ENCODE data around the gene NFIB. TPM values are rescaled to one million over a fixed set of nuclear protein-coding genes. Genes with fewer than 3 reads are reported as not detected.

The NFIB gene
- polyA plus RNA-seq, 1 donor (not counting 4 experiments of a cell fraction or from before 2014, with no cell fraction given), result 8.9 TPM

DNA sequence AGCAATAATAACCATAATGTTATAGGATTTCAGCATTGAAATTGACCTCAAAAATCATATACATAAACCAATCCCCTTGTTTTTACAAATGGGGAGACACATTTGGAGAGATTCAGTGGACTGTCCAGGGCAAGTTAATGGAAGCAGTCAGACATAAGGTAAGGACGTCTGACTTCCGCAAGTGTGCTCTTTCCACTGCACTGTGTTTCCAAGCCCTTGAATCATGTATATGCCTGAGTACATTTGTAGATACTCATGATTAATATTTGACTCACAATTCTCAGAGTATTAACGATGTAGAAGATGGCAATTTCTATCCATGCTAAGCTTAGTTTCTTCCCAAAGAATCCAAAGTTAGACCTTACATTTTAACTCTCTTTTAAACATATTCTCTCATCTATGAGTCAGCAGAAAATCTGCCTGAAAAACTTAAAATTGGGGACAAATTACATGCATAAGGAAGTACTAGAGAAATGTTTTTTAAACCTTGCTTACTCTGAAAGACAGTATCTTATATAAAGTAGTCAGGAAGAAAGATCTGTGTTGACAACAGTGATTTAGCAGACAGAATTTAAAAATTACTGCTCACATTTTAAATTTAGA is 165.3 kb downstream of the NFIB start:
- Histone ChIP-seq H3K4me2 (ENCODE audit: control insufficient read depth, extremely low read depth, insufficient read depth, low read depth, low read length) (peak overlapping the region; percentile 13), H3K4me3 (ENCODE audit: control insufficient read depth in 2 of 3, extremely low read depth in 1 of 3, insufficient read depth in 2 of 3, low read depth in 1 of 3, low read length in 3 of 3) (no peak overlapping the region), H3K9me3 (ENCODE audit: control insufficient read depth, low read depth, low read length) (no peaks in the 10 kb centered on the region), H3K79me2 (ENCODE audit: control insufficient read depth, insufficient read depth, low read length) (peaks cover 1% of the 10 kb centered on the region), H3K4me1 (ENCODE audit: control insufficient read depth, extremely low read depth, insufficient read depth, low read length) (peaks cover 3% of the 10 kb centered on the region), H3K9ac (ENCODE audit: control insufficient read depth, extremely low read depth, insufficient read depth, low read length) (no peak overlapping the region), H4K20me1 (ENCODE audit: control insufficient read depth, extremely low read depth, insufficient read depth, low read length) (no peaks in the 10 kb centered on the region), H3K27ac (ENCODE audit: control insufficient read depth, insufficient read depth, low read length) (peak overlapping the region; percentile 25), H3K9me1 (ENCODE audit: control insufficient read depth, extremely low read depth, insufficient read depth, low read length) (peaks cover 3% of the 10 kb centered on the region), H2AFZ (ENCODE audit: control insufficient read depth, low read length) (no peak overlapping the region), H3K27me3 (ENCODE audit: control insufficient read depth, extremely low read depth, insufficient read depth, low read length) (no peaks in the 10 kb centered on the region), H3K36me3 (ENCODE audit: control insufficient read depth in 2 of 2, extremely low read depth in 1 of 2, insufficient read depth in 2 of 2, low read length in 2 of 2) (no peaks in the 10 kb centered on the region)
- TF ChIP-seq EZH2 (IDR thresholded peaks at IDR 0.05; ENCODE audit: low read length), result no peak
- TF ChIP-seq, protein P1, sequence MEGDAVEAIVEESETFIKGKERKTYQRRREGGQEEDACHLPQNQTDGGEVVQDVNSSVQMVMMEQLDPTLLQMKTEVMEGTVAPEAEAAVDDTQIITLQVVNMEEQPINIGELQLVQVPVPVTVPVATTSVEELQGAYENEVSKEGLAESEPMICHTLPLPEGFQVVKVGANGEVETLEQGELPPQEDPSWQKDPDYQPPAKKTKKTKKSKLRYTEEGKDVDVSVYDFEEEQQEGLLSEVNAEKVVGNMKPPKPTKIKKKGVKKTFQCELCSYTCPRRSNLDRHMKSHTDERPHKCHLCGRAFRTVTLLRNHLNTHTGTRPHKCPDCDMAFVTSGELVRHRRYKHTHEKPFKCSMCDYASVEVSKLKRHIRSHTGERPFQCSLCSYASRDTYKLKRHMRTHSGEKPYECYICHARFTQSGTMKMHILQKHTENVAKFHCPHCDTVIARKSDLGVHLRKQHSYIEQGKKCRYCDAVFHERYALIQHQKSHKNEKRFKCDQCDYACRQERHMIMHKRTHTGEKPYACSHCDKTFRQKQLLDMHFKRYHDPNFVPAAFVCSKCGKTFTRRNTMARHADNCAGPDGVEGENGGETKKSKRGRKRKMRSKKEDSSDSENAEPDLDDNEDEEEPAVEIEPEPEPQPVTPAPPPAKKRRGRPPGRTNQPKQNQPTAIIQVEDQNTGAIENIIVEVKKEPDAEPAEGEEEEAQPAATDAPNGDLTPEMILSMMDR (optimal IDR thresholded peaks at IDR 0.05 in 1 of 3, IDR thresholded peaks at IDR 0.05 in 1 of 3, conservative IDR thresholded peaks at IDR 0.05 in 1 of 3; ENCODE audit: extremely low read depth in 1 of 3, insufficient read depth in 2 of 3, low read length in 3 of 3), result no peak
- dilution Hi-C loops (cut with MboI; ENCODE audit: extremely low pct_ligation_motif_present, low sequenced_read_pairs), result no loop called here
- peak; percentile 57 for FAIRE-seq
- DNase-seq (ENCODE audit: low read depth, low spot score), result no peak

DNA sequence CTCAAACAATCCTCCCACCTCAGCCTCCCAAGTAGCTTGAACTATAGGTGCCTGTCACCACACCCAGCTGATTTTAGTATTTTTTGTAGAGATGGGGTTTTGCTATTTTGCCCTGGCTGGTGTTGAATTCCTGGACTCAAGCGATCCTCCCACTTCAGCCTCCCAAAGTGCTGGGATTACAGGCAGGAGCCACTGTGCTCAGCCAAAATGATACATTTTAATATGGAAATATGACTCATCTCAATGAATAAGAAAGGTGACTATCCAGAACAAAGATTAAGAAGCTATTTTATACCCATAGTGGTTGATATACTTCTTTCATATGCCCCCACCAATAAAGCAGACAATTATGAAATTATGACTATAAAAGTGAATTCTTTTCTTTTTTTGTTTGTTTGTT is 166.2 kb downstream of the NFIB start:
- H3K9ac ChIP-seq (ENCODE audit: control insufficient read depth, extremely low read depth, insufficient read depth, low read length), result no peak overlapping the region
- H3K36me3 ChIP-seq (ENCODE audit: control insufficient read depth in 2 of 2, extremely low read depth in 1 of 2, insufficient read depth in 2 of 2, low read length in 2 of 2), result no peaks in the 10 kb centered on the region
- no peaks in the 10 kb centered on the region for H4K20me1 ChIP-seq (ENCODE audit: control insufficient read depth, extremely low read depth, insufficient read depth, low read length)
- no peak overlapping the region for H3K4me2 ChIP-seq (ENCODE audit: control insufficient read depth, extremely low read depth, insufficient read depth, low read depth, low read length)
- no peak for TF ChIP-seq EZH2 (IDR thresholded peaks at IDR 0.05; ENCODE audit: low read length)
- TF ChIP-seq, protein P1 (optimal IDR thresholded peaks at IDR 0.05 in 1 of 3, IDR thresholded peaks at IDR 0.05 in 1 of 3, conservative IDR thresholded peaks at IDR 0.05 in 1 of 3; ENCODE audit: extremely low read depth in 1 of 3, insufficient read depth in 2 of 3, low read length in 3 of 3), result no peak
- peaks cover 3% of the 10 kb centered on the region for H3K4me1 ChIP-seq (ENCODE audit: control insufficient read depth, extremely low read depth, insufficient read depth, low read length)
- no peak overlapping the region for H3K27ac ChIP-seq (ENCODE audit: control insufficient read depth, insufficient read depth, low read length)
- H3K9me1 ChIP-seq (ENCODE audit: control insufficient read depth, extremely low read depth, insufficient read depth, low read length), result peaks cover 3% of the 10 kb centered on the region
- H3K4me3 ChIP-seq (ENCODE audit: control insufficient read depth in 2 of 3, extremely low read depth in 1 of 3, insufficient read depth in 2 of 3, low read depth in 1 of 3, low read length in 3 of 3), result no peak overlapping the region
- H3K27me3 ChIP-seq (ENCODE audit: control insufficient read depth, extremely low read depth, insufficient read depth, low read length), result no peaks in the 10 kb centered on the region
- FAIRE-seq (no peak), DNase-seq (ENCODE audit: low read depth, low spot score) (no peak)
- dilution Hi-C loops (cut with MboI; ENCODE audit: extremely low pct_ligation_motif_present, low sequenced_read_pairs), result no loop called here
- H2AFZ ChIP-seq (ENCODE audit: control insufficient read depth, low read length), result no peak overlapping the region
- H3K79me2 ChIP-seq (ENCODE audit: control insufficient read depth, insufficient read depth, low read length), result no peaks in the 10 kb centered on the region
- H3K9me3 ChIP-seq (ENCODE audit: control insufficient read depth, low read depth, low read length), result no peaks in the 10 kb centered on the region

All from keratinocyte (primary cell).